ENCODE measurements around the gene SLC1A7. TPM values are rescaled to one million over a fixed set of nuclear protein-coding genes. Genes with fewer than 3 reads are reported as not detected.
A peak's percentile ranks its signal among the peaks of the same experiment; 100 is the strongest.

Gene SLC1A7
- total RNA-seq, 1 donor from 2014 or later, result not detected

DNA sequence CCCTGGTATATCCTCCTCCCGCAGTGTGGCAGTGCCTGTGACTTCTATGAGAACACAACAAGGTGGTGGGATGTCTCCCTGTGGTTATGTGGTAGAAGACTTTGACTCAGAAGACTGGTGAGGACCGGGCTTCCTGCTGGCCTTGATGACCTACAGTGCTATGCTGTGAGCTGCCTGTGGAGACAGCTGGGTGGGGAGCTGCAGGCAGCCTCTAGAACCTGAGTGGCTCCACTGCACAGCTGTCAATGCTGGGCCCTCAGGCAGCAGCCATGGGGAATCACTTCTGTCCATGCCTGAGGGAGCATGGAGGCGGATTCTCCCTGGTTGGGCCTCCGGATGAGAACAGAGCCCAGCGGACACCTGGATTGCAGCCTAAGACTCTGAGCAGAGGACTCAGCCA lies 14.9 kb downstream of the SLC1A7 start:
- H2AFZ ChIP-seq (replicated peaks), result no peak overlapping the region
- Mint-ChIP-seq H3K27ac (no peak overlapping the region), H3K27me3 (ENCODE audit: insufficient read depth, low read depth) (peaks cover 17% of the 10 kb centered on the region), H3K4me1 (peaks cover 40% of the 10 kb centered on the region), H3K4me3 (no peak overlapping the region), H3K36me3 (no peaks in the 10 kb centered on the region), H3K9me3 (no peaks in the 10 kb centered on the region)
- no peak overlapping the region for H3K27ac ChIP-seq
- peaks cover 18% of the 10 kb centered on the region for H3K4me1 ChIP-seq
- H3K36me3 ChIP-seq, result no peaks in the 10 kb centered on the region
- no peaks in the 10 kb centered on the region for H4K20me1 ChIP-seq (ENCODE audit: low read depth)
- H3K79me2 ChIP-seq (ENCODE audit: low read depth), result no peaks in the 10 kb centered on the region
- no peak overlapping the region for H3K9ac ChIP-seq
- no peak for TF ChIP-seq EZH2 (IDR thresholded peaks at IDR 0.05)
- TF ChIP-seq, protein P1, sequence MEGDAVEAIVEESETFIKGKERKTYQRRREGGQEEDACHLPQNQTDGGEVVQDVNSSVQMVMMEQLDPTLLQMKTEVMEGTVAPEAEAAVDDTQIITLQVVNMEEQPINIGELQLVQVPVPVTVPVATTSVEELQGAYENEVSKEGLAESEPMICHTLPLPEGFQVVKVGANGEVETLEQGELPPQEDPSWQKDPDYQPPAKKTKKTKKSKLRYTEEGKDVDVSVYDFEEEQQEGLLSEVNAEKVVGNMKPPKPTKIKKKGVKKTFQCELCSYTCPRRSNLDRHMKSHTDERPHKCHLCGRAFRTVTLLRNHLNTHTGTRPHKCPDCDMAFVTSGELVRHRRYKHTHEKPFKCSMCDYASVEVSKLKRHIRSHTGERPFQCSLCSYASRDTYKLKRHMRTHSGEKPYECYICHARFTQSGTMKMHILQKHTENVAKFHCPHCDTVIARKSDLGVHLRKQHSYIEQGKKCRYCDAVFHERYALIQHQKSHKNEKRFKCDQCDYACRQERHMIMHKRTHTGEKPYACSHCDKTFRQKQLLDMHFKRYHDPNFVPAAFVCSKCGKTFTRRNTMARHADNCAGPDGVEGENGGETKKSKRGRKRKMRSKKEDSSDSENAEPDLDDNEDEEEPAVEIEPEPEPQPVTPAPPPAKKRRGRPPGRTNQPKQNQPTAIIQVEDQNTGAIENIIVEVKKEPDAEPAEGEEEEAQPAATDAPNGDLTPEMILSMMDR (IDR thresholded peaks at IDR 0.05), result no peak
- TF ChIP-seq EZH2phosphoT487 (IDR thresholded peaks at IDR 0.05), result no peak
- H3K4me3 ChIP-seq, result no peak overlapping the region
- no peaks in the 10 kb centered on the region for H3F3A ChIP-seq (ENCODE audit: low read depth)
- no peaks in the 10 kb centered on the region for H3K27me3 ChIP-seq
- no peaks in the 10 kb centered on the region for H3K9me3 ChIP-seq (ENCODE audit: low read depth)
- no peak overlapping the region for H3K4me2 ChIP-seq
- DNase-seq (ENCODE audit: low spot score), result no peak

- no peak for DNase-seq (ENCODE audit: low spot score)
- peaks cover 21% of the 10 kb centered on the region for H3K4me1 ChIP-seq
- H3K9me3 Mint-ChIP-seq, result no peaks in the 10 kb centered on the region
- H3K36me3 ChIP-seq, result no peaks in the 10 kb centered on the region
- H3K4me3 Mint-ChIP-seq, result no peak overlapping the region
- no peak overlapping the region for H2AFZ ChIP-seq (replicated peaks)
- H4K20me1 ChIP-seq (ENCODE audit: low read depth), result no peaks in the 10 kb centered on the region
- H3K79me2 ChIP-seq (ENCODE audit: low read depth), result no peaks in the 10 kb centered on the region
- H3K4me2 ChIP-seq, result no peak overlapping the region
- H3K27me3 Mint-ChIP-seq (ENCODE audit: insufficient read depth, low read depth), result peaks cover 17% of the 10 kb centered on the region
- no peak overlapping the region for H3K9ac ChIP-seq
- H3K4me1 Mint-ChIP-seq, result peaks cover 48% of the 10 kb centered on the region
- peaks cover under 1% of the 10 kb centered on the region for H3F3A ChIP-seq (ENCODE audit: low read depth)
- H3K4me3 ChIP-seq, result no peak overlapping the region
- TF ChIP-seq, protein P1 (IDR thresholded peaks at IDR 0.05), result no peak
- TF ChIP-seq EZH2 (IDR thresholded peaks at IDR 0.05) (no peak), EZH2phosphoT487 (IDR thresholded peaks at IDR 0.05) (no peak)
- H3K27me3 ChIP-seq, result no peaks in the 10 kb centered on the region
- no peak overlapping the region for H3K27ac Mint-ChIP-seq
- H3K9me3 ChIP-seq (ENCODE audit: low read depth), result no peaks in the 10 kb centered on the region
- no peak overlapping the region for H3K27ac ChIP-seq
- H3K36me3 Mint-ChIP-seq, result no peaks in the 10 kb centered on the region
These were observed 15.9 kb downstream of the SLC1A7 start for GRCh38 chr1:53126495-53126894.

DNA sequence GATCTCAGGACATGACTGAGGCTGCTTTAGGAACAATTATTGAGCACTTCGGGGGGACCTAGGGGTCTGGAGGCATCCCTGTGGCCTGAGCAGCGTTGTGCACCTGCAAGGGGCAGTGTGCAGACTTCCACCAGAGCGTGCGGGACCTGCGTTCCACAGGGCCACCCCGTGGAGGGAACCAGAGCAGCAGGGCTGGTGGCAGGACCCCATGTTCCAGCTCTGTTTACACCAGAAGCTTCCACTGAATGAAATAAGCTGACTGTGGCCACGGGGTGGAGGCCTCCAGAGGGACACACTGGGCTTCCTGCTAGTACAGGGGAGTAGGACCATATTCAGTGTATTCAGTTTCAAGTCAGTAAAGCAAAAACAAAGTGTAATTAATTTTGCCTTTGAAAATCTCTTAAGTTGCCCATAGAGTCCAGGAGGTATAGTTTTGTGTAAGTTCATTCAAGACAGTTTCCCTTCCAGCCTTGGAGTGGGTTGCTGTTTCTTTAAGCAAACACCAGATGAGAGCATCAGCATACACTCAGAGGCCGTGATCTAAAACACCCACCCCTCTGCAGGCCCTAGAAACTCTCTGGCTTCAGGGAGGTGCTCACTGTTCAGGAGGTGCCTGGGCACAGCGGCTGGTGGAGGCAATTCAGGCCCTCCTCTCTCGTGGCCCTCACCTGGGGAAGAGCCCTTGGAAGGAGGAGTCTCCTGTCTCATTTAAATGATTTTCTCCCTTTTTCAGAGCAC lies 16.6 kb downstream of the SLC1A7 start:
- Histone ChIP-seq H2AFZ (replicated peaks) (no peak overlapping the region), H3F3A (ENCODE audit: low read depth) (peaks cover 7% of the 10 kb centered on the region), H3K4me3 (no peak overlapping the region), H3K27ac (no peak overlapping the region), H3K4me2 (no peak overlapping the region), H3K27me3 (peaks cover 5% of the 10 kb centered on the region), H3K36me3 (no peaks in the 10 kb centered on the region), H3K79me2 (ENCODE audit: low read depth) (no peaks in the 10 kb centered on the region), H3K9me3 (ENCODE audit: low read depth) (no peaks in the 10 kb centered on the region), H3K9ac (no peak overlapping the region), H4K20me1 (ENCODE audit: low read depth) (peaks cover 5% of the 10 kb centered on the region), H3K4me1 (peaks cover 26% of the 10 kb centered on the region)
- DNase-seq (ENCODE audit: low spot score), result no peak
- H3K9me3 Mint-ChIP-seq, result no peaks in the 10 kb centered on the region
- H3K27me3 Mint-ChIP-seq (ENCODE audit: insufficient read depth, low read depth), result peaks cover 14% of the 10 kb centered on the region
- no peaks in the 10 kb centered on the region for H3K36me3 Mint-ChIP-seq
- H3K4me3 Mint-ChIP-seq, result no peak overlapping the region
- H3K27ac Mint-ChIP-seq, result peak overlapping the region; percentile 33
- peaks cover 51% of the 10 kb centered on the region for H3K4me1 Mint-ChIP-seq
- TF ChIP-seq, protein P1 (IDR thresholded peaks at IDR 0.05), result no peak
- TF ChIP-seq EZH2phosphoT487 (IDR thresholded peaks at IDR 0.05) (no peak), EZH2 (IDR thresholded peaks at IDR 0.05) (no peak)

Measured in neural progenitor cell (in vitro differentiated cells).